Fibroblast of peridontal ligament (primary cell): ENCODE measurements around the gene NECTIN1.
A peak's percentile ranks its signal among the peaks of the same experiment; 100 is the strongest.

Source experiments
- DNase-seq: peaks from one replicate; pipeline ENCODE4 v3.0.0-alpha.2; 2010; ENCODE audit errors: extremely low read depth

The NECTIN1 gene

DNA sequence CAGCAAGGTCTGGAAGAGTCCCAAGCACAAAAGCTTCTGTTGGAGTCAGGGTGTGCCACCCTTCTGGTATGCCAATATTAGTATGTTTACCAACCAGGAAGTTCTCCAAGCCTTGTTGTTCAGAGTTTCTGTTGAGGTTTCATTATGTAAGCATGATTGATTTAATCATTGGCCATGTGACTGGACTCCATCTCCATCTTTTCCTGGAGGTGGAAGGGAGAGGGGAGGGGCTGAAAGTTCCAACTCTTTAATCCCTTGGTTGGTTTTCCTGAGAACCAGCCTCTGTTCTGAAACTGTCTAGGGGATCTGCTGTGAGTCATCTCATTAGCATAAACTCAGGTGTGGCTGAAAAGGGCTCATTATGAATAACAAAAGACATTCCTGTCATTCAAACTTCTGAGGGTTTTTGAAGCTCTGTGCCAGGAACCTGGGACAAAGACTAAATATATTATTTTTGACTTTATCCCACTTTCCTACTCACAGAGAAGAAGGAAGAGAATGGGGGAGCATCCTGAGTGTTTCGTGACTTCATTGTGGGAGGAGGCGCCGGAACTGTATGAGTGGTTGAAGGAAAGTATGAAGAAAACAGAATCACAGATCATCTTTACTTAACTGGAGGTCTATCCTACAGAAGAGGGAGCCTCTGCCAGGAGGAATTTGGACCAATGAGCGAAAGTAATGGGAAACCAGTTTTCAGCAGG is 138.2 kb downstream of the NECTIN1 start:
- peak; percentile 13 for DNase-seq

DNA sequence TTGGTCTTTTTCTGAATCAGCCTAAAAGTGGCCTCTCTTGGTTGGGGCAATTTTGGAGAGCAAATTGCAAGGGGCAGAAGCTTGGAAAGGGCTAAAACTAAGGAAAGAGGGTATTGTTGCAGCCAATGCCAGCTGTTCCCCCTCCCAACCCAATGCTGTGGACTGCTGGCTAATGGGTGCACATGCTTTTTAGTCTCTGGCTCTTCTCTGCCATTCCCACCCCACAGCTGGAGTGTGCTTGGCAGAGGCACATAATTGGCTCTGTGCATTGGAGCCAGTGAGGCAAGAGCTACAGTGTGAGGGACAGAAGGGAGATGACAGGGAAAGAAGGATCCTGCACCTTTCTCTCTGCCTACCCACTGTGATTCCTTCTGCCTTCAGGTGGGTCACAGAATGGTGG is 140.0 kb downstream of the NECTIN1 start:
- no peak for DNase-seq
